HFFc6 (cell line): Measurements from ENCODE around the gene PRKCD. TPM values are rescaled to one million over a fixed set of nuclear protein-coding genes. Genes with fewer than 3 reads are reported as not detected.

ENCODE experiments used
- DNase-seq: peaks from one replicate; pipeline ENCODE4 v3.0.0-alpha.2; 2018
- H3K27ac Mint-ChIP-seq: 2 replicates; pipeline ENCODE4 v1.8.0; 2020; ENCODE audit warnings: mild to moderate bottlenecking, mixed read lengths
- H3K27me3 Mint-ChIP-seq: 2 replicates; pipeline ENCODE4 v1.8.0; 2021; ENCODE audit warnings: mild to moderate bottlenecking, moderate library complexity, mixed read lengths; ENCODE audit not compliant: insufficient read depth
- H3K36me3 Mint-ChIP-seq: 2 replicates; pipeline ENCODE4 v1.8.0; 2021; ENCODE audit warnings: low read depth, mixed read lengths
- H3K4me1 Mint-ChIP-seq: 2 replicates; pipeline ENCODE4 v1.8.0; 2020; ENCODE audit warnings: low read depth, mixed read lengths
- H3K4me3 Mint-ChIP-seq: 2 replicates; pipeline ENCODE4 v1.8.0; 2020; ENCODE audit warnings: mild to moderate bottlenecking, moderate library complexity, mixed read lengths
- H3K9me3 Mint-ChIP-seq: 2 replicates; pipeline ENCODE4 v1.8.0; 2020; ENCODE audit warnings: mild to moderate bottlenecking, mixed read lengths
- CTCF ChIP-seq: fragments of 200-600 bp; sonication (generic); IDR thresholded peaks from 2 replicates; pipeline ENCODE4 v1.5.0; 2021; ENCODE audit warnings: antibody characterized with exemption, mild to moderate bottlenecking
- total RNA-seq, 6 experiments: library from RNA; stranded (reverse); fragmentation: NEBNext Ultra II Directional; extraction: Animal tissue kit (Norgen Biotek cat#: 25700); gene quantifications; 2 replicates in 1 of 6; 3 replicates in 5 of 6; pipeline ENCODE4 v1.2.3, GENCODE V29; 2021

PRKCD gene
- total RNA-seq, 6 experiments from 2014 or later, result 15.5 to 21.9 (median 20.0) TPM

DNA sequence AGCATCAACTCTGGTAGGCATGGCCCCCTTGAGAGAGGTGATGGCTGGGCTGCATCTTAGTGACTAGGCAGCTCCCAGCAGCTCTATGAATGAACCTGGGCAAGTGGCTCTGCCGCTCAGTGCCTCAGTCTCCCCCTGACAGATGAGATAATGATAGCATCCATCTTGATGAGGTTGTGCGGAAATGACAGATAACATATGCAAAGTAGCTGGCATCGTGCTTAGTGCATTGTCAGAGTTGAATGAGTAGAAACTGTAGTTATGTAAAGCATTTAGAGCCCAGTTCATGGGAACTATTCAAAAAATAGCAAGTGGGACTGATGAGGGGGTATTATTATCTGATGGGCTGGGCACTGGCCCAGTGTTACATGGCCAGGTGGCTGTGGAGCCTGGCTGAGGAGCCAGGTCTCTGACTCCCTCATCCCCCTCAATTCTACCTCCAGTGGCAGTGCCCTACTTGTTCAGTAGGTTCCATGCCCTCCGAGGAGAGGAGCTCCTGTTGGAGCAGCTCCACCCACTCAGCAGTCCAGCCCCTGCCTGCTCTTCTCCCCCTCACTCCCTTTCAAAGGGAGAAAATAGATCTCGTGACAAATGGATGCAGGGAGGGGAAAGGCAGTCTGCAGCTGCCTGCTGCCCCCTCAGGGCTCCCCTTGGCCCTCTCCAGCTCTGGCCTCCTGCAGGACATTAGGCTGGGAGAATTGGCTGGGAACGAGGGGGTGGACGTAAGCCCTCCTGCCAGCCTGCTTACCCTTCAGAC is 6.6 kb downstream of the PRKCD start:
- H3K4me1 Mint-ChIP-seq, result peaks cover 51% of the 10 kb centered on the region
- TF ChIP-seq CTCF, result no peak
- no peaks in the 10 kb centered on the region for H3K36me3 Mint-ChIP-seq
- no peak overlapping the region for H3K4me3 Mint-ChIP-seq
- no peak for DNase-seq
- peaks cover 7% of the 10 kb centered on the region for H3K27me3 Mint-ChIP-seq
- H3K9me3 Mint-ChIP-seq, result no peaks in the 10 kb centered on the region
- H3K27ac Mint-ChIP-seq, result peak overlapping the region; percentile 81

- H3K4me1 Mint-ChIP-seq, result peaks cover 44% of the 10 kb centered on the region
Measured at GRCh38 chr3:53168175-53168923, 7.3 kb downstream of the PRKCD start.

DNA sequence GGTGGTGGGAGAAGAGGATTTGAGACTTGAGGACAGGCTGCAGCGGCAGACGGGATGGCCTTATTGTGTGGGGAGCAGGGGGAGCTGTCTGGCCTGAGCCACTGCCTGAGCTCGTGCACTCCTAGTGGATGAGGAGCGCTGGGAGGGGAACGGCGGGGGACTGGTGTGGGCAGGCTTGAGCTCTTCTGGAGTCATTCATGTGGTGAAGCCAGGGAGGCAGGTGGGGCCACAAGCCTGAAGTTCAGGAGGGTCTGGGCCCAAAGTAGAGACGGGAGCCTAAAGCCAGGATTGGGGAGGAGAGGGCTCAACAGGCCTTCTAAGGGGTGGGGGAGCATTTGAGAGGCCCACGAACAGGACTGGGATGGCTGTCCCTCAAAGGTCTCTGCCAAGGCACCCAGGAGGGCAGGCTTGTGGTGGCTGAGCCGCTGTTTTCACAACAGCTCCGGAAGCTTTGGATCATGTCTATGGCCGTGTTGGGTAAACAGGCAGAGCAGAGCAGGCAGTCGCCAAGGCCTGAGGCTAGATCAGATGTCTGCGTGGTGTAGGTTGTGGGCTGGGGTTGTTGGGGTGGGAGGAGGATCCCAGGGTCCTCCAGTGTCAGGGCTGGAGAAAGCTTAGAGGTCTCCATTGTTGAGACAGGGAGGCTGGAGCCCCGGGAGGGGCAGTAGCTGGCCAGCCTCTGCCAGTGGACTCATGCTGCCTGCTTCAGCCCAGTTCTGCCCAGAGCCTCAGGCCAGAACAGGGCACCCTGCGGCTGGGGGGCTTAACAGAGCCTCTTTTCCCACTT is 8.2 kb downstream of the PRKCD start:
- no peak for TF ChIP-seq CTCF
- H3K36me3 Mint-ChIP-seq, result no peaks in the 10 kb centered on the region
- no peak overlapping the region for H3K4me3 Mint-ChIP-seq
- H3K27me3 Mint-ChIP-seq, result peaks cover 7% of the 10 kb centered on the region
- no peak for DNase-seq
- H3K27ac Mint-ChIP-seq, result peak overlapping the region; percentile 13; the same call in 1 of the 2 replicates
- peaks cover 40% of the 10 kb centered on the region for H3K4me1 Mint-ChIP-seq
- H3K9me3 Mint-ChIP-seq, result no peaks in the 10 kb centered on the region

More at GRCh38 chr3:53168175-53168923, 7.3 kb downstream of the PRKCD start:
- no peak for DNase-seq
- H3K9me3 Mint-ChIP-seq, result no peaks in the 10 kb centered on the region
- H3K27me3 Mint-ChIP-seq, result peaks cover 7% of the 10 kb centered on the region
- H3K36me3 Mint-ChIP-seq, result no peaks in the 10 kb centered on the region
- H3K4me3 Mint-ChIP-seq, result no peak overlapping the region
- TF ChIP-seq CTCF, result no peak
- H3K27ac Mint-ChIP-seq, result no peak overlapping the region

DNA sequence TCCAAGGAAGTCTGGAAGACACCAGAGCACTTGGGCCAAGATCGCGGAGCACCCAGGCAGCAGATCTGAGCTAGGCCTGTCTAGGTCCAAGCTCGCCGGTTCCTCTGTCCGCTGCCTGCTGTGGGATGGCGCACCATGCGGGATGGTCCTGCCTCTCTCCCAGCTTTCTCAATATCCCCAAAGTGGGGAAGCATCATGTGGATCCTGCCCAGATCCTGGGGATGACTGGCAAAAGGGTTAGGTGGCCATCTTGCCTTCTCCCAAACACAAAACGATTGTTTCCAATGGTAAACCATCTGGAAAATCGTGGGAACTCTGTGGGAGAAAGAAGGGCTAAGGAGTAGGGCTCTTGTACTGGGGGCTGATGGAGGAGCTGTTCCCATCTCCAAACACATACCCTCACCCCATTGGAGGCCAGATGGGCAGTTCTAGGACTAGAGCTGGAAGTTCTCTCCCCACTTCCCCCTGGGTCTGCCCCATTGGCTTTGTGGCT is 8.9 kb downstream of the PRKCD start:
- no peak overlapping the region for H3K4me3 Mint-ChIP-seq
- no peaks in the 10 kb centered on the region for H3K36me3 Mint-ChIP-seq
- TF ChIP-seq CTCF, result no peak
- H3K9me3 Mint-ChIP-seq, result no peaks in the 10 kb centered on the region
- H3K27ac Mint-ChIP-seq, result no peak overlapping the region
- peaks cover 41% of the 10 kb centered on the region for H3K4me1 Mint-ChIP-seq
- no peak for DNase-seq
- H3K27me3 Mint-ChIP-seq, result peaks cover 7% of the 10 kb centered on the region

DNA sequence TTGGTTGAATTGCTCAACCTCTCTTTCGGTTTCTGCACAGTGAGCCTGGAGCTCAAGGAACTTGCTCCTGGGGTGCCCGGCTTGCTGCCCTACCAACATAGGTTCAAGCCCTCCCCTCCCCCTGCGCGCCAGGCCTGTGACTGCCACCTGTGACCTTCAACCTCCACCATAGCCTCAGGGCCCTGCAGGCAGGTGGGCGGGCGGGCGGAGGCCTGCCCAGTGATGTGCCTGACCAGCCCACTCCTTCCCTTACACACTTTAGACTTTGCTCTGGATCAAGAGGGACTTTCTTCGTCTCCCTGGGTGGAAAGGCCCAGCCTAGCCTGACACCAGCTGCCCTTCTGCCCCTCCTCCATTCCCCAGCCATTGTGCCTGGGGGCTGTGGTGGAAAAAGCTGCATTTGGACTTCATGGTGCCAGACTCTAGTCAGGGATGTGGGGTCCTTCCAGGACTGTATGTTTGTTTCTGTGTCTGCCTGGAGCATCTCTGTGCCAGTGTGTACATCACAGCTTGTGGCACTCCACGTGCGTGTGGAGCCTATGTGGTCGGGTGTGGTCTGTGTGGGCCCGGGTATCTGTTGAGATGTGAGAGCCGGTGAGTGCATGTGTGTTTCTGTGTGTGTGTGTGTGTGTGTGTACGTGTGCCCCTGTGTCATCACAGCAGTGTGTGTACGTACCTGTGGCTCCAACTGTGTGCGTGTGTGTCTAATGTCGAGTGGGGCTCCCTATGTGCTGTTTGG is 9.5 kb downstream of the PRKCD start:
- TF ChIP-seq CTCF, result no peak
- Mint-ChIP-seq H3K4me3 (no peak overlapping the region), H3K27ac (no peak overlapping the region), H3K27me3 (peaks cover 7% of the 10 kb centered on the region), H3K36me3 (no peaks in the 10 kb centered on the region), H3K4me1 (peaks cover 44% of the 10 kb centered on the region), H3K9me3 (no peaks in the 10 kb centered on the region)
- DNase-seq, result no peak
